ENCODE results near the gene OR2S2. TPM values are rescaled to one million over a fixed set of nuclear protein-coding genes. Genes with fewer than 3 reads are reported as not detected.

OR2S2 gene
- total and polyA plus RNA-seq, 2 donors (not counting 1 experiment from before 2014, with no cell fraction given) = not detected

DNA sequence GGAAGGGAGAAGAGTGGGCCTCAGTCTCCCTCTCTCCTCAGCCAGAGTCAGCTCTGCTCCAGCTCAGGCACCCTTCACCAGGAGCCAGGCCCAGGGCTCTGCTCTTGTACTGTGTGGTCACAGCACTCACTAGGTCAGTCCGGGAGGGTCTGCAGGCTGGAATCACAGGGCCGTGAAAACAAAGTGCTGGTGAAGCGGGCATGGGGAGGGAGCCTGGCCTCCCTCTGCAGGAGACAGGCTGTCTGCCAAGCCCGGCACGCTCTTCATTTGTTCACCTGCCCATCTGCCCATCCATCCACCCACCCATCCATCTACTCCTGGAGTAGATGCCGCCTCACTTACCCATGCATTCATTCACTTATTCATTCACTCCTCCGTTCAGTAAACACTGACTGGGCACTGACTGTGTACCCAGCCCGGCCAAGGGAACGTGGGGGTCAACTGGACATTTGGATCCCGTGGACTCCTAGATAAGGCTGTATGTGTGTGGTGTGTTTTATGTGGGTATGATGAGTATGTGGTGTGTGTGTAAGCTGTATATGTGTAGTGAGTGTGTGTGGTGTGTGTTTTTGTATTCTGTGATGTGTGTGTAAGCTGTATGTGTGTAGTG is 45.1 kb downstream of the OR2S2 start:
- ChIA-PET POLR2A (no interaction called here), CTCF (no interaction called here)
- no peak for ATAC-seq (ENCODE audit: low read depth)
- Histone ChIP-seq H3K79me2 (ENCODE audit: control insufficient read depth, insufficient read depth, low read length) (no peaks in the 10 kb centered on the region), H3K4me3 (ENCODE audit: control extremely low read depth in 1 of 5, extremely low read depth in 1 of 5, insufficient read depth in 1 of 5, low read depth in 2 of 5, low read length in 4 of 5) (no peak overlapping the region), H3K9ac (ENCODE audit: low read length) (no peak overlapping the region), H3K4me2 (replicated peaks; ENCODE audit: low read depth, low read length, poor library complexity, severe bottlenecking) (no peak overlapping the region), H3K36me3 (replicated peaks in 1 of 2; ENCODE audit: control extremely low read depth in 1 of 2, control insufficient read depth in 1 of 2, extremely low read depth in 1 of 2, insufficient read depth in 2 of 2, low read length in 1 of 2) (no peaks in the 10 kb centered on the region), H2AFZ (ENCODE audit: insufficient read depth, low read depth, low read length, poor library complexity, severe bottlenecking) (no peak overlapping the region), H3K27me3 (replicated peaks in 1 of 4; ENCODE audit: control extremely low read depth in 1 of 4, control insufficient read depth in 3 of 4, insufficient read depth in 4 of 4, low read length in 3 of 4) (peaks cover 0 to 6% (median 3%) of the 10 kb centered on the region in 4 experiments), H3K9me3 (ENCODE audit: control extremely low read depth in 1 of 3, control insufficient read depth in 2 of 3, insufficient read depth in 1 of 3, low read length in 2 of 3) (no peaks in the 10 kb centered on the region), H4K20me1 (ENCODE audit: control insufficient read depth, insufficient read depth, low read length, poor library complexity, severe bottlenecking) (no peaks in the 10 kb centered on the region), H3K4me1 (ENCODE audit: control insufficient read depth in 2 of 2, insufficient read depth in 2 of 2, low read length in 2 of 2) (peaks cover 4 to 7% of the 10 kb centered on the region in 2 donors), H3K27ac (ENCODE audit: low read length in 2 of 2) (no peak overlapping the region)
- Mint-ChIP-seq H3K9me3 (ENCODE audit: insufficient read depth) (no peaks in the 10 kb centered on the region), H3K27me3 (peaks cover 16% of the 10 kb centered on the region), H3K4me3 (no peak overlapping the region), H3K27ac (no peak overlapping the region), H3K4me1 (peaks cover 7% of the 10 kb centered on the region)
- intact Hi-C loops (cut with micrococcal nuclease) = no loop called here
- DNase-seq = no peak
- 93% methylated on average over 10 of the region's 10 CpGs for WGBS (ENCODE audit: insufficient coverage)
- TF ChIP-seq, protein P1, sequence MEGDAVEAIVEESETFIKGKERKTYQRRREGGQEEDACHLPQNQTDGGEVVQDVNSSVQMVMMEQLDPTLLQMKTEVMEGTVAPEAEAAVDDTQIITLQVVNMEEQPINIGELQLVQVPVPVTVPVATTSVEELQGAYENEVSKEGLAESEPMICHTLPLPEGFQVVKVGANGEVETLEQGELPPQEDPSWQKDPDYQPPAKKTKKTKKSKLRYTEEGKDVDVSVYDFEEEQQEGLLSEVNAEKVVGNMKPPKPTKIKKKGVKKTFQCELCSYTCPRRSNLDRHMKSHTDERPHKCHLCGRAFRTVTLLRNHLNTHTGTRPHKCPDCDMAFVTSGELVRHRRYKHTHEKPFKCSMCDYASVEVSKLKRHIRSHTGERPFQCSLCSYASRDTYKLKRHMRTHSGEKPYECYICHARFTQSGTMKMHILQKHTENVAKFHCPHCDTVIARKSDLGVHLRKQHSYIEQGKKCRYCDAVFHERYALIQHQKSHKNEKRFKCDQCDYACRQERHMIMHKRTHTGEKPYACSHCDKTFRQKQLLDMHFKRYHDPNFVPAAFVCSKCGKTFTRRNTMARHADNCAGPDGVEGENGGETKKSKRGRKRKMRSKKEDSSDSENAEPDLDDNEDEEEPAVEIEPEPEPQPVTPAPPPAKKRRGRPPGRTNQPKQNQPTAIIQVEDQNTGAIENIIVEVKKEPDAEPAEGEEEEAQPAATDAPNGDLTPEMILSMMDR (IDR thresholded peaks at IDR 0.05) = no peak
- TF ChIP-seq EZH2 (IDR thresholded peaks at IDR 0.05; ENCODE audit: borderline replicate concordance, insufficient read depth, low read depth, low read length, poor library complexity, severe bottlenecking) = no peak

DNA sequence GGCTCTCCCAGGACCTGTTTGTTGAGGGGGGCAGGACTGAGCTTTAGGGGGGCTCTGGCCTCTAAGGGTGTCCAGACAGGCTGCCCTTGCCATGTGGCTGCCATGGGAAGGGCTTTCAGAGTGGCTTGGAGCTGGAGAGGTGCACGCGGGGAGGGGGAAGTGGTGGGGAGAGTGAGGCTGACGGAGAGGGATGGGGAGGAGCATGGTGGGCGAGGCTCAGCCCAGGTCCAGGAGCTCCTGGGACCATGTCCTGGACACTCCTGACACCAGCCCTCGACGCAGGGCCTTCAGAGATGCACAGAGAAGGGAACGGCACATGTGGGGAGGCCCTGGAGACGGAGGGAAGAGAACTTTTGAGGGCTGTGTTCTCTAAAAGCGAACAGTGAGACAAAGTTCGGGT is 46.3 kb downstream of the OR2S2 start:
- H3K4me3 Mint-ChIP-seq = no peak overlapping the region
- H3K4me3 ChIP-seq (ENCODE audit: control extremely low read depth in 1 of 5, extremely low read depth in 1 of 5, insufficient read depth in 1 of 5, low read depth in 2 of 5, low read length in 4 of 5) = no peak overlapping the region

More for the DNA sequence above, 46.3 kb downstream of the OR2S2 start:
- Mint-ChIP-seq H3K27me3 (peaks cover 21% of the 10 kb centered on the region), H3K4me1 (peaks cover 7% of the 10 kb centered on the region), H3K27ac (no peak overlapping the region), H3K9me3 (ENCODE audit: insufficient read depth) (no peaks in the 10 kb centered on the region)
- DNase-seq = no peak
- Histone ChIP-seq H4K20me1 (ENCODE audit: control insufficient read depth, insufficient read depth, low read length, poor library complexity, severe bottlenecking) (no peaks in the 10 kb centered on the region), H3K4me1 (ENCODE audit: control insufficient read depth in 2 of 2, insufficient read depth in 2 of 2, low read length in 2 of 2) (peaks cover 4 to 7% of the 10 kb centered on the region in 2 donors), H3K36me3 (replicated peaks in 1 of 2; ENCODE audit: control extremely low read depth in 1 of 2, control insufficient read depth in 1 of 2, extremely low read depth in 1 of 2, insufficient read depth in 2 of 2, low read length in 1 of 2) (no peaks in the 10 kb centered on the region), H3K9ac (ENCODE audit: low read length) (no peak overlapping the region), H3K27ac (ENCODE audit: low read length in 2 of 2) (no peak overlapping the region), H3K4me2 (replicated peaks; ENCODE audit: low read depth, low read length, poor library complexity, severe bottlenecking) (no peak overlapping the region), H3K79me2 (ENCODE audit: control insufficient read depth, insufficient read depth, low read length) (no peaks in the 10 kb centered on the region), H3K27me3 (replicated peaks in 1 of 4; ENCODE audit: control extremely low read depth in 1 of 4, control insufficient read depth in 3 of 4, insufficient read depth in 4 of 4, low read length in 3 of 4) (peaks cover 0 to 11% (median 3%) of the 10 kb centered on the region in 4 experiments), H2AFZ (ENCODE audit: insufficient read depth, low read depth, low read length, poor library complexity, severe bottlenecking) (no peak overlapping the region), H3K9me3 (ENCODE audit: control extremely low read depth in 1 of 3, control insufficient read depth in 2 of 3, insufficient read depth in 1 of 3, low read length in 2 of 3) (no peaks in the 10 kb centered on the region)
- CTCF ChIA-PET = interaction anchor here (1.1 to 1.6 kb wide), 2 partner anchors 8 to 49 kb away, joined by 4 read pairs; no protein-coding TSS in a partner anchor
- WGBS (ENCODE audit: insufficient coverage) = 81% methylated on average over 7 of the region's 10 CpGs
- TF ChIP-seq, protein P1 (IDR thresholded peaks at IDR 0.05) = no peak
- TF ChIP-seq EZH2 (IDR thresholded peaks at IDR 0.05; ENCODE audit: borderline replicate concordance, insufficient read depth, low read depth, low read length, poor library complexity, severe bottlenecking) = no peak
- POLR2A ChIA-PET = no interaction called here
- no peak for ATAC-seq (ENCODE audit: low read depth)
- intact Hi-C loops (cut with micrococcal nuclease) = no loop called here
